Neural cell (in vitro differentiated cells): Measurements from ENCODE around the gene DHX34. TPM values are rescaled to one million over a fixed set of nuclear protein-coding genes. Genes with fewer than 3 reads are reported as not detected.

Source experiments
- H2AFZ ChIP-seq: fragments of 200-600, 300-800 bp; sonication (generic), shearing (Covaris generic); 2 replicates; pipeline ENCODE4 v1.6.0; 2014; ENCODE audit warnings: low read depth, mild to moderate bottlenecking, antibody characterized with exemption, low read length, moderate library complexity
- H3F3A ChIP-seq: fragments of 200-600 bp; shearing (Covaris generic); 2 replicates; pipeline ENCODE4 v1.6.1; 2016; ENCODE audit warnings: mild to moderate bottlenecking, moderate library complexity, mixed read lengths, antibody characterized with exemption, low read length; ENCODE audit not compliant: insufficient read depth, poor library complexity, severe bottlenecking
- H3K27ac ChIP-seq: fragments of 200-600, 300-800 bp; sonication (generic), shearing (Covaris generic); 2 replicates; pipeline ENCODE4 v1.5.1; 2014; ENCODE audit warnings: mild to moderate bottlenecking, low read length, moderate library complexity
- H3K27me3 ChIP-seq: fragments of 300-800, 200-600 bp; sonication (generic), shearing (Covaris generic); 2 replicates; pipeline ENCODE4 v1.6.0; 2014; ENCODE audit warnings: mild to moderate bottlenecking, low read depth, low read length, moderate library complexity; ENCODE audit not compliant: insufficient read depth
- H3K36me3 ChIP-seq: fragments of 300-800, 200-600 bp; sonication (generic), shearing (Covaris generic); 2 replicates; pipeline ENCODE4 v1.5.1; 2014; ENCODE audit warnings: mild to moderate bottlenecking, antibody characterized with exemption, low read length, moderate library complexity; ENCODE audit not compliant: insufficient read depth
- H3K4me2 ChIP-seq: fragments of 300-800, 200-600 bp; sonication (generic), shearing (Covaris generic); 2 replicates; pipeline ENCODE4 v1.6.0; 2014; ENCODE audit warnings: mild to moderate bottlenecking, low read length
- H3K4me3 ChIP-seq: fragments of 300-800, 200-600 bp; sonication (generic), shearing (Covaris generic); 2 replicates; pipeline ENCODE4 v1.5.1; 2014; ENCODE audit warnings: mild to moderate bottlenecking, low read length, moderate library complexity
- H3K79me2 ChIP-seq: fragments of 200-600 bp; shearing (Covaris generic); replicated peaks from 2 replicates; pipeline ENCODE4 v1.6.0; 2014; ENCODE audit warnings: mild to moderate bottlenecking, low read length, moderate library complexity; ENCODE audit not compliant: insufficient read depth
- H3K9ac ChIP-seq: fragments of 300-800, 200-600 bp; sonication (generic), shearing (Covaris generic); 2 replicates; pipeline ENCODE4 v1.6.1; 2016; ENCODE audit warnings: mild to moderate bottlenecking, low read length, mixed read lengths
- H3K9me2 ChIP-seq: fragments of 200-600 bp; shearing (Covaris generic); 2 replicates; pipeline ENCODE4 v1.6.1; 2016; ENCODE audit warnings: mild to moderate bottlenecking, low read length, mixed read lengths; ENCODE audit not compliant: insufficient read depth
- H3K9me3 ChIP-seq: fragments of 200-600, 300-800 bp; sonication (generic), shearing (Covaris generic); 2 replicates; pipeline ENCODE4 v1.6.1; 2016; ENCODE audit warnings: mild to moderate bottlenecking, mixed run types, low read length, moderate library complexity, mixed read lengths
- H4K20me1 ChIP-seq: fragments of 200-600 bp; shearing (Covaris generic); 2 replicates; pipeline ENCODE4 v1.6.1; 2016; ENCODE audit warnings: mild to moderate bottlenecking, mixed run types; ENCODE audit not compliant: insufficient read depth
- CTCF ChIP-seq: fragments of 450-650 bp; IDR thresholded peaks from 2 replicates; pipeline ENCODE4 v1.5.1; 2014; ENCODE audit warnings: antibody characterized with exemption, mild to moderate bottlenecking, moderate library complexity; ENCODE audit not compliant: poor library complexity, severe bottlenecking
- EP300 ChIP-seq: fragments of 450-650 bp; conservative IDR thresholded peaks from 2 replicates; pipeline ENCODE4 v1.6.1; 2014; ENCODE audit warnings: antibody characterized with exemption, mild to moderate bottlenecking, moderate library complexity; ENCODE audit not compliant: poor library complexity, severe bottlenecking
- EZH2 ChIP-seq: fragments of 200-600, 300-800 bp; shearing (Covaris generic), sonication (generic); IDR thresholded peaks from 2 replicates; pipeline ENCODE4 v1.6.1; 2014; ENCODE audit warnings: antibody characterized with exemption, low read length, borderline replicate concordance, mild to moderate bottlenecking; ENCODE audit not compliant: insufficient read depth, poor library complexity, severe bottlenecking
- MXI1 ChIP-seq: fragments of 450-650 bp; conservative IDR thresholded peaks from 2 replicates; pipeline ENCODE4 v1.6.1; 2014; ENCODE audit warnings: antibody characterized with exemption, mild to moderate bottlenecking; ENCODE audit not compliant: poor library complexity, severe bottlenecking
- POLR2AphosphoS5 ChIP-seq: IDR thresholded peaks from 2 replicates; pipeline ENCODE4 v1.6.1; 2012
- RAD21 ChIP-seq: fragments of 450-650 bp; conservative IDR thresholded peaks from 2 replicates; pipeline ENCODE4 v1.6.1; 2014; ENCODE audit warnings: antibody characterized with exemption, mild to moderate bottlenecking, moderate library complexity
- REST ChIP-seq: IDR thresholded peaks from 2 replicates; pipeline ENCODE4 v1.6.1; 2012; ENCODE audit warnings: borderline replicate concordance
- SMC3 ChIP-seq: fragments of 450-650 bp; conservative IDR thresholded peaks from 2 replicates; pipeline ENCODE4 v1.6.1; 2014; ENCODE audit warnings: antibody characterized with exemption, mild to moderate bottlenecking, moderate library complexity; ENCODE audit not compliant: poor library complexity
- TAF1 ChIP-seq: IDR thresholded peaks from 2 replicates; pipeline ENCODE4 v1.6.1; 2012; ENCODE audit warnings: low read depth
- polyA plus RNA-seq: library from polyadenylated mRNA; depleted of rRNA; stranded (reverse); fragments of >200 nt; gene quantifications from 2 replicates; pipeline ENCODE4 v1.2.3, GENCODE V29; 2014

The DHX34 gene
- polyA plus RNA-seq, 1 donor from 2014 or later = 11.7 TPM

GRCh38 chr19:47350630-47351029, 1.5 kb downstream of the DHX34 start:
- Histone ChIP-seq H3K9me2 (no peaks in the 10 kb centered on the region), H2AFZ (no peak overlapping the region), H3F3A (no peaks in the 10 kb centered on the region), H3K4me2 (no peak overlapping the region), H4K20me1 (no peaks in the 10 kb centered on the region), H3K4me3 (peak overlapping the region; percentile 31), H3K9ac (no peak overlapping the region), H3K36me3 (no peaks in the 10 kb centered on the region), H3K79me2 (peaks cover 12% of the 10 kb centered on the region), H3K9me3 (no peaks in the 10 kb centered on the region), H3K27ac (no peak overlapping the region), H3K27me3 (no peaks in the 10 kb centered on the region)
- no peak for TF ChIP-seq TAF1
- no peak for TF ChIP-seq REST
- TF ChIP-seq EP300 = no peak
- no peak for TF ChIP-seq CTCF
- TF ChIP-seq POLR2AphosphoS5 = no peak
- TF ChIP-seq MXI1 = no peak
- TF ChIP-seq RAD21 = no peak
- no peak for TF ChIP-seq SMC3
- no peak for TF ChIP-seq EZH2

DNA sequence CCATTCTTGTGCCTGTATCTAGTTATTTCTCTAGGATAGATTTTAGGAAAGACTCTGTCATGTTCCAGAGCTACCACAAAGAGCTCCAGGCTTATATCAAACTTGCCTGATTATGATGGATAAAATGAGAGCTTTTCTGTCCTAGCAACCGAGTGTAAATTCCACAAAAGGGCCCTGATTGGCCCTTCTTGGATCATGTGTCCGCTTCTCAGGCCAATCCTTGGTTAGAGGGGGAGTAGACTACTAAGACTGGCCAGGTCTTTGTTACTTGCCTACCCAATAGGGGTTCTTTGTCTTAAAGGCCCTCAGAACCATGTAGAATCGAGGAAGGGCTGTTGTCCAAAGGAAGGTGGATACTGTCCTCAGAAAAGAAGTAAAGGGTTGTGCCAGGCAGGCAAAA, 2.4 kb downstream of the DHX34 start:
- Histone ChIP-seq H2AFZ (no peak overlapping the region), H3K36me3 (no peaks in the 10 kb centered on the region), H3K9me3 (no peaks in the 10 kb centered on the region), H3K9me2 (no peaks in the 10 kb centered on the region), H3K4me2 (no peak overlapping the region), H3K27me3 (no peaks in the 10 kb centered on the region), H3K9ac (no peak overlapping the region), H4K20me1 (no peaks in the 10 kb centered on the region), H3K79me2 (peaks cover 12% of the 10 kb centered on the region), H3F3A (no peaks in the 10 kb centered on the region), H3K4me3 (peak overlapping the region; percentile 31), H3K27ac (peak overlapping the region; percentile 33)
- TF ChIP-seq RAD21 (no peak), REST (no peak), MXI1 (no peak), POLR2AphosphoS5 (no peak), EP300 (no peak), CTCF (no peak), TAF1 (no peak), SMC3 (no peak), EZH2 (no peak)
